ENCODE data around the gene PER1. TPM values are rescaled to one million over a fixed set of nuclear protein-coding genes. Genes with fewer than 3 reads are reported as not detected.

The PER1 gene
- total and polyA plus RNA-seq, 2 of the 13 experiments (the other 11 are each of a cell fraction or from before 2014, with no cell fraction given), result 2.6 to 3.6 TPM

DNA sequence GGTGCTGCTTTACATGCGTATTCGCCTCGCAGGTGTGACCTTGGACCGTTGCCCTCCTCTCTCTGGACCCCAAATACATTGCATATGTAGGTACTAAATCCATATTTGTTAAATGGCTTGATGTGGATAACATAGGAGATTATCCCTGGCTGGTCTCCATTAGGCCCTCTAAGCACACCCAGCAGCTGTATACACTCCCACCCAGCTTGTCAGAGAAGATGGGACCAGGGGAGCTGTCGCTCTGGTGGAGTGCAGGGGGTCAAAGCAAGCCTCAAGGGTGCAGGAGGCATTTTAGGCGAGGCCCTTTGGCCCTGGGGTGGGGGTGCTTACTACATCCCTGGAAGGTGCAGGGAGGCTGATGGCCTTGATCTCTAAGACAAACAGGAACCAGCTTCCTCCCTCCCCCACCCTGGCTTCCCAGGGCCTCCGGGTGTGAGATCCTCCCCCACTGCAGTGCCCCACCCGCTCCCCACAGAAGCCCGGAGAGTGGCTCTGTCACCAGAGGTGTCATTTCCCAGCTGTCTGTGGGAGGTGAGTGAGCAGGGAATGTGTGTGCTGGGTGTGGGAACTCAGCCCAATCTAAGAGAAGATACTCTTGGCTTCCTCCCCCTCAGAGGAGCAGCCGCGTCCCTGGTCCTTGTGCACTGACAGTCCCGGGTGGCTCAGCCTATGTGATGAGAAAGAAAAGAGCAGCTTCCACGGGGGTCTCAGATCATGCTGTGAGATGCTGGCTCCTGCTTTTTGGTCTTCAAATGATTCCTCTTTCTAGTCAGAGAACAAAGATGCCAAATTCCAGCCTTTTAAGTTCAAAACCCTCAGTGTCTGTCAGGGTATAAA lies 12.0 kb upstream of the PER1 start (continued):
- no peak for TF ChIP-seq ATF6 (CRISPR knock-in tag; conservative IDR thresholded peaks at IDR 0.05)
- TF ChIP-seq ZNF552 (CRISPR knock-in tag; IDR thresholded peaks at IDR 0.05; ENCODE audit: borderline replicate concordance), result 0 out of 2 replicates have a peak, but pooled peaks have one; percentile 50
- TF ChIP-seq BCL6 (CRISPR knock-in tag; IDR thresholded peaks at IDR 0.05), result peak; percentile 84
- TF ChIP-seq ZNF256 (CRISPR knock-in tag; conservative IDR thresholded peaks at IDR 0.05), result no peak
- no peak for TF ChIP-seq ZNF121 (CRISPR knock-in tag; IDR thresholded peaks at IDR 0.05)
- TF ChIP-seq ZNF609 (CRISPR knock-in tag; IDR thresholded peaks at IDR 0.05; ENCODE audit: borderline replicate concordance), result peak; percentile 46; the same call in 1 of the 2 replicates
- TF ChIP-seq ZNF580 (CRISPR knock-in tag; IDR thresholded peaks at IDR 0.05; ENCODE audit: borderline replicate concordance, low read depth), result no peak
- no peak for TF ChIP-seq MIER3 (CRISPR knock-in tag; IDR thresholded peaks at IDR 0.05; ENCODE audit: borderline replicate concordance)
- TF ChIP-seq ZBTB21 (CRISPR knock-in tag; IDR thresholded peaks at IDR 0.05), result no peak
- 0 out of 2 replicates have a peak, but pooled peaks have one; percentile 28 for TF ChIP-seq SP5 (CRISPR knock-in tag; IDR thresholded peaks at IDR 0.05; ENCODE audit: borderline replicate concordance, low read depth)
- no peak for TF ChIP-seq ZNF30 (CRISPR knock-in tag; IDR thresholded peaks at IDR 0.05)
- no peak for TF ChIP-seq SMAD3 (CRISPR knock-in tag; IDR thresholded peaks at IDR 0.05)
- TF ChIP-seq FIP1L1 (IDR thresholded peaks at IDR 0.05; ENCODE audit: borderline replicate concordance, insufficient read depth, low read depth, low read length), result no peak
- no peak for TF ChIP-seq GABPA (IDR thresholded peaks at IDR 0.05; ENCODE audit: low read depth, low read length)
- TF ChIP-seq GABPA (CRISPR knock-in tag; IDR thresholded peaks at IDR 0.05; ENCODE audit: low read depth), result peak; percentile 47
- TF ChIP-seq ZNF780A (CRISPR knock-in tag; IDR thresholded peaks at IDR 0.05), result no peak
- peak; percentile 63 for TF ChIP-seq SAP130 (CRISPR knock-in tag; IDR thresholded peaks at IDR 0.05; ENCODE audit: low read depth)
- TF ChIP-seq, protein P1, sequence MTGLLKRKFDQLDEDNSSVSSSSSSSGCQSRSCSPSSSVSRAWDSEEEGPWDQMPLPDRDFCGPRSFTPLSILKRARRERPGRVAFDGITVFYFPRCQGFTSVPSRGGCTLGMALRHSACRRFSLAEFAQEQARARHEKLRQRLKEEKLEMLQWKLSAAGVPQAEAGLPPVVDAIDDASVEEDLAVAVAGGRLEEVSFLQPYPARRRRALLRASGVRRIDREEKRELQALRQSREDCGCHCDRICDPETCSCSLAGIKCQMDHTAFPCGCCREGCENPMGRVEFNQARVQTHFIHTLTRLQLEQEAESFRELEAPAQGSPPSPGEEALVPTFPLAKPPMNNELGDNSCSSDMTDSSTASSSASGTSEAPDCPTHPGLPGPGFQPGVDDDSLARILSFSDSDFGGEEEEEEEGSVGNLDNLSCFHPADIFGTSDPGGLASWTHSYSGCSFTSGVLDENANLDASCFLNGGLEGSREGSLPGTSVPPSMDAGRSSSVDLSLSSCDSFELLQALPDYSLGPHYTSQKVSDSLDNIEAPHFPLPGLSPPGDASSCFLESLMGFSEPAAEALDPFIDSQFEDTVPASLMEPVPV (CRISPR knock-in tag; IDR thresholded peaks at IDR 0.05), result 0 out of 2 replicates have a peak, but pooled peaks have one; percentile 24
- TF ChIP-seq SALL1 (CRISPR knock-in tag; IDR thresholded peaks at IDR 0.05), result peak; percentile 79

Measured in HepG2 (cell line).